Activated naive CD4-positive, alpha-beta T cell treated with anti-CD3 and anti-CD28 coated beads for 36 hours (primary cell): ENCODE measurements around the gene INTS14. TPM values are rescaled to one million over a fixed set of nuclear protein-coding genes. Genes with fewer than 3 reads are reported as not detected.
"Not testable (repeated sequence)": the region's sequence is repeated elsewhere in the genome, so short reads cannot be mapped to it uniquely, and the experiment has no call there.

Source experiments
- CTCF ChIA-PET: fragments of 350-600 bp; sonication (Branson Sonifier 250); formaldehyde crosslinking; loops from one replicate; lab custom pipeline; 2021; ENCODE audit warnings: antibody characterized with exemption; lab: Charles Lee
- DNase-seq: peaks from one replicate; pipeline ENCODE4 v3.0.0-alpha.2; 2020
- H3K27ac Mint-ChIP-seq: one replicate; pipeline ENCODE4 v1.8.0; 2021; ENCODE audit warnings: mild to moderate bottlenecking, mixed read lengths
- H3K27me3 Mint-ChIP-seq: one replicate; pipeline ENCODE4 v1.8.0; 2021; ENCODE audit warnings: low read depth, mixed read lengths
- H3K36me3 Mint-ChIP-seq: one replicate; pipeline ENCODE4 v1.8.0; 2021; ENCODE audit warnings: low read depth, mixed read lengths
- H3K4me1 Mint-ChIP-seq: one replicate; pipeline ENCODE4 v1.8.0; 2021; ENCODE audit warnings: low read depth, mixed read lengths
- H3K4me3 Mint-ChIP-seq: one replicate; pipeline ENCODE4 v1.8.0; 2021; ENCODE audit warnings: mild to moderate bottlenecking, moderate library complexity, mixed read lengths
- H3K9me3 Mint-ChIP-seq: one replicate; pipeline ENCODE4 v1.8.0; 2021; ENCODE audit warnings: mixed read lengths
- intact Hi-C: fragments of 100-400 bp; cut with micrococcal nuclease; formaldehyde crosslinking; loops from one replicate; pipeline ENCODE4 v1.15.1; 2023
- total RNA-seq, 2 experiments: library from RNA; stranded (reverse); gene quantifications; one replicate each; pipeline ENCODE4 v1.2.3, GENCODE V29; 2021

The INTS14 gene
- total RNA-seq, 2 experiments from 2014 or later: 41.2 to 43.4 TPM

GRCh38 chr15:65571971-65572370 lies 39.0 kb downstream of the INTS14 start:
- Mint-ChIP-seq H3K4me3 (no peak overlapping the region), H3K27me3 (no peaks in the 10 kb centered on the region), H3K36me3 (peaks cover 23% of the 10 kb centered on the region), H3K4me1 (no peaks in the 10 kb centered on the region), H3K9me3 (no peaks in the 10 kb centered on the region), H3K27ac (no peak overlapping the region)
- intact Hi-C loops: no loop called here
- CTCF ChIA-PET: no interaction called here
- no peak for DNase-seq

- Mint-ChIP-seq H3K27me3 (no peaks in the 10 kb centered on the region), H3K27ac (no peak overlapping the region), H3K9me3 (no peaks in the 10 kb centered on the region), H3K4me3 (no peak overlapping the region), H3K4me1 (no peaks in the 10 kb centered on the region), H3K36me3 (peaks cover 26% of the 10 kb centered on the region)
- DNase-seq: no peak
- CTCF ChIA-PET: interaction anchor here (0.6 kb wide), 1 partner anchor 10 kb away, joined by 4 read pairs; no protein-coding TSS in a partner anchor
- intact Hi-C loops: no loop called here
Measured at GRCh38 chr15:65569728-65570127, 41.2 kb downstream of the INTS14 start.

GRCh38 chr15:65561934-65562333 lies 49.0 kb downstream of the INTS14 start:
- Mint-ChIP-seq H3K27me3 (no peaks in the 10 kb centered on the region), H3K9me3 (no peaks in the 10 kb centered on the region), H3K27ac (no peak overlapping the region), H3K4me1 (no peaks in the 10 kb centered on the region), H3K4me3 (no peak overlapping the region), H3K36me3 (peaks cover 32% of the 10 kb centered on the region)
- CTCF ChIA-PET: interaction anchor here (0.8 to 1.4 kb wide), 2 partner anchors 23 to 52 kb away, joined by 3 read pairs; no protein-coding TSS in a partner anchor
- intact Hi-C loops: no loop called here
- DNase-seq: no peak

GRCh38 chr15:65559941-65560340 lies 51.0 kb downstream of the INTS14 start:
- H3K27ac Mint-ChIP-seq: no peak overlapping the region
- intact Hi-C loops: loop anchor here (10.0 kb wide), 1 partner anchor 155 kb away; no protein-coding TSS in a partner anchor
- DNase-seq: no peak
- H3K36me3 Mint-ChIP-seq: peaks cover 34% of the 10 kb centered on the region
- no peaks in the 10 kb centered on the region for H3K27me3 Mint-ChIP-seq
- H3K4me3 Mint-ChIP-seq: no peak overlapping the region
- no peaks in the 10 kb centered on the region for H3K4me1 Mint-ChIP-seq
- H3K9me3 Mint-ChIP-seq: no peaks in the 10 kb centered on the region
- CTCF ChIA-PET: interaction anchor here (0.7 kb wide), 1 partner anchor 10 kb away, joined by 4 read pairs; no protein-coding TSS in a partner anchor

GRCh38 chr15:65558997-65559760 lies 51.8 kb downstream of the INTS14 start:
- no peaks in the 10 kb centered on the region for H3K9me3 Mint-ChIP-seq
- no peak overlapping the region for H3K4me3 Mint-ChIP-seq
- CTCF ChIA-PET: interaction anchor here (0.7 kb wide), 1 partner anchor 10 kb away, joined by 4 read pairs; no protein-coding TSS in a partner anchor
- no peaks in the 10 kb centered on the region for H3K4me1 Mint-ChIP-seq
- H3K27ac Mint-ChIP-seq: no peak overlapping the region
- H3K27me3 Mint-ChIP-seq: no peaks in the 10 kb centered on the region
- intact Hi-C loops: loop anchor here (10.0 kb wide), 1 partner anchor 154 kb away; no protein-coding TSS in a partner anchor
- no peak for DNase-seq
- H3K36me3 Mint-ChIP-seq: peaks cover 29% of the 10 kb centered on the region

- H3K4me3 Mint-ChIP-seq: no peak overlapping the region
- H3K4me1 Mint-ChIP-seq: no peaks in the 10 kb centered on the region
- intact Hi-C loops: loop anchor here (10.0 kb wide), 1 partner anchor 154 kb away; no protein-coding TSS in a partner anchor
- H3K9me3 Mint-ChIP-seq: no peaks in the 10 kb centered on the region
- H3K27me3 Mint-ChIP-seq: no peaks in the 10 kb centered on the region
- H3K36me3 Mint-ChIP-seq: peaks cover 31% of the 10 kb centered on the region
- DNase-seq: no peak
- CTCF ChIA-PET: no interaction called here
- H3K27ac Mint-ChIP-seq: no peak overlapping the region
Measured at GRCh38 chr15:65558336-65558735, 52.6 kb downstream of the INTS14 start.

- CTCF ChIA-PET: no interaction called here
- intact Hi-C loops: loop anchor here (10.0 kb wide), 1 partner anchor 152 kb away; no protein-coding TSS in a partner anchor
- Mint-ChIP-seq H3K4me3 (no peak overlapping the region), H3K4me1 (no peaks in the 10 kb centered on the region), H3K36me3 (peaks cover 32% of the 10 kb centered on the region), H3K27me3 (no peaks in the 10 kb centered on the region), H3K9me3 (no peaks in the 10 kb centered on the region), H3K27ac (no peak overlapping the region)
- DNase-seq: no peak
Measured at GRCh38 chr15:65556622-65557021, 54.3 kb downstream of the INTS14 start.

- Mint-ChIP-seq H3K36me3 (peaks cover 20% of the 10 kb centered on the region), H3K4me1 (peaks cover 18% of the 10 kb centered on the region), H3K27me3 (no peaks in the 10 kb centered on the region), H3K4me3 (no peak overlapping the region), H3K27ac (no peak overlapping the region), H3K9me3 (peaks cover 2% of the 10 kb centered on the region)
- intact Hi-C loops: loop anchor here (10.0 kb wide), 1 partner anchor 149 kb away; no protein-coding TSS in a partner anchor
- CTCF ChIA-PET: no interaction called here
- no peak for DNase-seq
Measured at GRCh38 chr15:65553691-65554090, 57.2 kb downstream of the INTS14 start.

GRCh38 chr15:65552851-65553250 lies 58.1 kb downstream of the INTS14 start:
- Mint-ChIP-seq H3K4me1 (peaks cover 18% of the 10 kb centered on the region), H3K36me3 (peaks cover 19% of the 10 kb centered on the region)
- intact Hi-C loops: loop anchor here (10.0 kb wide), 1 partner anchor 148 kb away; no protein-coding TSS in a partner anchor
- H3K9me3 Mint-ChIP-seq, H3K4me3 Mint-ChIP-seq, CTCF ChIA-PET, DNase-seq, H3K27me3 Mint-ChIP-seq, H3K27ac Mint-ChIP-seq: not testable (repeated sequence)

GRCh38 chr15:65551183-65551582 lies 59.7 kb downstream of the INTS14 start:
- Mint-ChIP-seq H3K36me3 (peaks cover 11% of the 10 kb centered on the region), H3K9me3 (peaks cover 2% of the 10 kb centered on the region), H3K4me3 (no peak overlapping the region), H3K27ac (no peak overlapping the region), H3K27me3 (no peaks in the 10 kb centered on the region), H3K4me1 (peaks cover 21% of the 10 kb centered on the region)
- no peak for DNase-seq
- intact Hi-C loops: loop anchor here (10.0 kb wide), 1 partner anchor 146 kb away; no protein-coding TSS in a partner anchor
- CTCF ChIA-PET: interaction anchor here (0.5 to 0.6 kb wide), 2 partner anchors 35 to 1383 kb away, joined by 3 read pairs; no protein-coding TSS in a partner anchor

- Mint-ChIP-seq H3K4me3 (no peak overlapping the region), H3K27me3 (no peaks in the 10 kb centered on the region), H3K4me1 (peaks cover 21% of the 10 kb centered on the region), H3K36me3 (peaks cover 11% of the 10 kb centered on the region), H3K9me3 (peaks cover 2% of the 10 kb centered on the region), H3K27ac (no peak overlapping the region)
- CTCF ChIA-PET: interaction anchor here (0.5 kb wide), 1 partner anchor 34 kb away, joined by 3 read pairs; no protein-coding TSS in a partner anchor
- intact Hi-C loops: loop anchor here (10.0 kb wide), 1 partner anchor 146 kb away; no protein-coding TSS in a partner anchor
- DNase-seq: no peak
Measured at GRCh38 chr15:65550681-65551098, 60.2 kb downstream of the INTS14 start.

GRCh38 chr15:65549288-65549687 lies 61.6 kb downstream of the INTS14 start:
- H3K36me3 Mint-ChIP-seq, H3K9me3 Mint-ChIP-seq, intact Hi-C loops: not testable (repeated sequence)

More at GRCh38 chr15:65549288-65549687, 61.6 kb downstream of the INTS14 start:
- CTCF ChIA-PET: interaction anchor here (0.6 kb wide), 2 partner anchors 33 to 161 kb away, joined by 4 to 5 read pairs; no protein-coding TSS in a partner anchor
- H3K27ac Mint-ChIP-seq, H3K4me3 Mint-ChIP-seq, DNase-seq, H3K27me3 Mint-ChIP-seq: not testable (repeated sequence)
- H3K4me1 Mint-ChIP-seq: peaks cover 23% of the 10 kb centered on the region
